T-helper 1 cell treated with Interleukin-12 subunit alpha and Interleukin-12 subunit beta and Interleukin-4 antibody, amounts not matched to agents 30 μg/mL and 1 μg/mL, for 36 hours (primary cell): ENCODE measurements around the gene SPAG5.
"Not testable (repeated sequence)": the region's sequence is repeated elsewhere in the genome, so short reads cannot be mapped to it uniquely, and the experiment has no call there.

Source experiments
- H3K27ac Mint-ChIP-seq: one replicate; pipeline ENCODE4 v1.8.0; 2021; ENCODE audit warnings: mild to moderate bottlenecking, mixed read lengths
- H3K27me3 Mint-ChIP-seq: one replicate; pipeline ENCODE4 v1.8.0; 2021; ENCODE audit warnings: low read depth, mixed read lengths
- H3K36me3 Mint-ChIP-seq: one replicate; pipeline ENCODE4 v1.8.0; 2021; ENCODE audit warnings: low read depth, mixed read lengths
- H3K4me1 Mint-ChIP-seq: one replicate; pipeline ENCODE4 v1.8.0; 2021; ENCODE audit warnings: low read depth, mixed read lengths
- H3K4me3 Mint-ChIP-seq: one replicate; pipeline ENCODE4 v1.8.0; 2021; ENCODE audit warnings: mild to moderate bottlenecking, moderate library complexity, mixed read lengths
- H3K9me3 Mint-ChIP-seq: one replicate; pipeline ENCODE4 v1.8.0; 2021; ENCODE audit warnings: mixed read lengths

Gene SPAG5

DNA sequence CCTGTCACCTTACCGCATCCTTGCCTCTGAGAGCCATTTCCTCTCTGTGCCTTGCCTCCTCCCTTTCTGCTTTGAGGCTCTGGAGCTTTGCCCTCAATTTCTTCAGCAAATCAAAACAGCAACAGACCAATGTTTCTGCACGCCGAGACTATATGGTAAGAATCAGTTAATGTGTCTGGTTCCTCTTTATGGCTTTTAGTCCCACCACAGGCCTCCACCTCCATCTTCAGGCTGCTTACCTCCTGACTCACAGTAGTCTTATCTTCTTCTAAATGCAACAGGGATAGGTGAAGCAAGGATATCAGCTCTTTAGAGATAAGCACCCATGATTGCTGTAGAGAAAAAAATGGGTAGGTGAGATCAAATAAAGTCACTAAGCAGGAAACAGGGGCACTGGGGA is 13.0 kb downstream of the SPAG5 start:
- H3K36me3 Mint-ChIP-seq: peaks cover 21% of the 10 kb centered on the region
- H3K4me3 Mint-ChIP-seq: no peak overlapping the region
- peaks cover 3% of the 10 kb centered on the region for H3K4me1 Mint-ChIP-seq
- H3K9me3 Mint-ChIP-seq: no peaks in the 10 kb centered on the region
- H3K27ac Mint-ChIP-seq: no peak overlapping the region
- no peaks in the 10 kb centered on the region for H3K27me3 Mint-ChIP-seq

DNA sequence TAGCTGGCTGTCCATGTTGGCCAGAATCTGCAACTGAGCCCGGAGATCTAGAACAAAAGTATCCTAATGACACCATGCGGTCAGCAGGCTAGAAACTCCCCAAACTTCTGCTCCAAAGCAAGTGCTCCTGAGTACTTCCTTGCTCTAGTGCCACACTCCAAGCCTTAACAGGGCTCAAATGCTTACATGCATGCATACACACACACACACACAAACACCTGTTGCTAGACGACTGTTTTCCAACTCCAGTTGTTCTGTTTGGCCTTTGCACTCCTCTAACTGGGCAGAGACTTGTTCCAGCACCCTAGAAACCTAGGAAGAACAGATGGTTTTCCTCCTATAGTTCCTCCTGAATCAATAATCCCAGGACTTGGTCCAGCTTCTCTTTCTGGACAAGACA is 14.4 kb downstream of the SPAG5 start:
- Mint-ChIP-seq H3K4me3 (no peak overlapping the region), H3K27ac (no peak overlapping the region), H3K36me3 (peaks cover 28% of the 10 kb centered on the region), H3K4me1 (peaks cover 15% of the 10 kb centered on the region), H3K9me3 (no peaks in the 10 kb centered on the region), H3K27me3 (no peaks in the 10 kb centered on the region)

DNA sequence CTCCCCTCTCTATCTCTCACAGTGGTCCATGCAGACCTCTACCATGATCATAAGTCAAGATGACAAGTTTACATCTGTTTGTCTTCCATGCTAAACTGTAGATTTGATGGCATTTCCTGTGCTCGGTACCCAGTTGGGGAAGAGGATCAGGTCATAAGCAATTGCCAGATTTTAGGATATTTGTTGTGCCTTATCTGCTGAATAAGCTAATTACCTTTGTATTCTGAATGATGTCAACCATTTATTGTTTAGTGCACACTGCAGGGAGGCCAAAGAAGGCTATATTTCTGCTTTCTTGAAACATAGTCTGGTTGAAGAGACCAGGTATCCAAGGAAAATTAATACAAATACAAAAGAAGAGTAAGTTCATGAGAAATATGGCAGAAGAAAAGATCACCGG is 16.3 kb downstream of the SPAG5 start:
- Mint-ChIP-seq H3K27me3 (no peaks in the 10 kb centered on the region), H3K4me3 (no peak overlapping the region), H3K36me3 (peaks cover 24% of the 10 kb centered on the region), H3K27ac (no peak overlapping the region), H3K4me1 (peaks cover 21% of the 10 kb centered on the region), H3K9me3 (no peaks in the 10 kb centered on the region)

DNA sequence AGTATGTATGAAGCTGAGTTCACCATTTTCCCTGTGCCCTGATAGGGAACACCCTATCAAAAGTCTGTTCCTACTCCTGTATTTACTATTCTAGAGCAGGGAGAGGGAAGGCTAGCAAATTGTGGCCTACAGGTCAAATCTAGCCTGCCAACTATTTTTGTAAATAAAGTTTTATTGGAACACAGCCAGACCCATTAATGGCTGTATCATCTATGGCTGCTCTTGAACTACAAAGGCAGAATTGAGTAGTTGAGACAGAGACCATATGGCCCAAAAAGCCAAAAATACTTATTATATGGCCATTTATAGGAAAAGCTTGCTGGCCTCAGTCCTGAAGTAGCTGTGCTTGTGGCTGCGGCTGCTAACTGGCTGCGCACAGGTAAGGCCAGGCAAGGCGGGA is 17.9 kb downstream of the SPAG5 start:
- Mint-ChIP-seq H3K9me3 (no peaks in the 10 kb centered on the region), H3K4me1 (peaks cover 33% of the 10 kb centered on the region), H3K27ac (peak overlapping the region; percentile 56), H3K27me3 (no peaks in the 10 kb centered on the region), H3K36me3 (peaks cover 31% of the 10 kb centered on the region), H3K4me3 (no peak overlapping the region)

DNA sequence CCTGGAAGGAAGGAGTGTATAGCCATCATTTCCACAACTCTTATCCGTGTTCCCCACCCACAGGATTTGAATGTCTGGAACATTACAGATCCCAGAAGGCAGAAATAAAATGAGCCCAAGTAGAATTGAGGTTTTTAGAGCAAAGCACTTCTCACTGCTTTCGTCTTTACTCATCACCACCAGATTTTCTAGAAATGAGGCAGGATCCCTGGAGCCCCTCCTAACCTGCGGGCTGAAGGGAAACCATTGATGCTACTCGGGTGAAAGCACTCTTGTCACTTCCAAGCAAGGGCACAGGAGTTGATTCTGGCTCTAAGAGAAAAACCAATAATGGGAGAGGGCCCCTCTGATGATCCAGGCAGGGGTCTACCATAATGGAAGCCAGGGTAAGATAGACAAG is 19.3 kb downstream of the SPAG5 start:
- Mint-ChIP-seq H3K9me3 (no peaks in the 10 kb centered on the region), H3K4me1 (peaks cover 39% of the 10 kb centered on the region), H3K36me3 (peaks cover 27% of the 10 kb centered on the region), H3K27ac (peak overlapping the region; percentile 86), H3K4me3 (peak overlapping the region; percentile 38), H3K27me3 (no peaks in the 10 kb centered on the region)

DNA sequence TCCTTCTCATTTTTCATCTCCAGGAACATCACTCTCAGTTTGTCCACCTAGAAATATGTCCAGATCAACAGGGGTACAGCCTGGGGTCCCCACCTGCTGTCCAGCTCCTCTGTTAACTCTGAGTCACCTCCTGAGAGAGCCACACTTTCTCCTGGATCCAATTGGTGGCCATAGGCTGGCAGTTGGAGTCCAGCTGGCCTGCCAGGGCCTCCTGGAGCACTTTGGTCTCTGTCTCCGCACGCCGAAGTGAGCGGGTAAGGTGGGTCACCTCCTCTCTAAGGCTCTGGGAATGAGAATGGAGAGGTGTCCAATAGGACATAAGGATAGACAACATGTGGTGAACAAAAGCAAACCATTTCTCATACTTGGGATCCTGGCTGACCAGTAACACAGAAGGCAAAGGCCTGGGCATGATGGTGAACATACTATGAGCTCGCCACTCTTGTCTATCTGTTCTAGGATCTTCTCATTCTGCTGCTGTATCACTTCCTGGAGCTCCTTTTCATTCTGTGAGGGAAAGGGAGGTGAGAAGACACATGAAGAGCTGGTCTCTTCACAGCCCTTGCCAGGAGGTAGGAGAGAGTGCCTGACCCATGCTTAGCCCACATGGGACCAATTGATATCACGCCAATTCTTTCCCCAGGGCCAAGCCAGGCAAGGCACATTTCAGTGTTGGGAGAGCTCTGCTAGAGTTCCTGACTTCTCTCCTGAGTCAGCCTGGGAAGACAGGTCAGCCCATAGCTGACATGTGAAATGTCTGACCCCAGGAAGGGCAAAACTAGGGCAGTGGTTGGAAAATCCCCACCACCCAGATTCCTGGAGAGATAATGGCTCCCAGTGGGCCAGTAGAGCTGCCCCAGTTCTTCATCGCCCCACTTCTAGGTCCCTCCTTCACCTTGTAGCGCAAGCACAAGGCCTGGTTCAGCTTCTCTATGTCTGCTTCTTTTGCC is 20.3 kb downstream of the SPAG5 start:
- Mint-ChIP-seq H3K4me1 (peaks cover 42% of the 10 kb centered on the region), H3K9me3 (no peaks in the 10 kb centered on the region), H3K4me3 (peak overlapping the region; percentile 38), H3K36me3 (peaks cover 32% of the 10 kb centered on the region), H3K27me3 (no peaks in the 10 kb centered on the region), H3K27ac (peak overlapping the region; percentile 86)

DNA sequence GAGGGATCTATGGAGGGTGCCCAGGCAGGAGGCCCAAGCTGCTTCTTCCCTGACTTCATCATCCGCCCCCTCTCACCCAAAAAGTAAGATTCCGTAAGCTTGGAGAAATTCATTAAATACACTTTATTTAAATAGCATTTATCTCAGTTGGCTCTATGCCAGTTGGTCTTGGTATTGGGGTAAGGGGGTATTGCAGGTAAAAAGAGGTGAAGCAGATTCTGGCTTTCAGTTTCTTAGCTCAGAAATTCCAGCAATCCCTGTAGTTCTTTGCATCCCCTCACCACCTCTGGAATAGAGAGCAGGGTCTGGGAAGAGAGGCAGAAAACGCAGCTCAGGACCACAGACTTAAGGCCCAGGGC is 21.4 kb downstream of the SPAG5 start:
- peaks cover 52% of the 10 kb centered on the region for H3K4me1 Mint-ChIP-seq
- H3K27ac Mint-ChIP-seq: peak overlapping the region; percentile 87
- H3K36me3 Mint-ChIP-seq: peaks cover 40% of the 10 kb centered on the region

DNA sequence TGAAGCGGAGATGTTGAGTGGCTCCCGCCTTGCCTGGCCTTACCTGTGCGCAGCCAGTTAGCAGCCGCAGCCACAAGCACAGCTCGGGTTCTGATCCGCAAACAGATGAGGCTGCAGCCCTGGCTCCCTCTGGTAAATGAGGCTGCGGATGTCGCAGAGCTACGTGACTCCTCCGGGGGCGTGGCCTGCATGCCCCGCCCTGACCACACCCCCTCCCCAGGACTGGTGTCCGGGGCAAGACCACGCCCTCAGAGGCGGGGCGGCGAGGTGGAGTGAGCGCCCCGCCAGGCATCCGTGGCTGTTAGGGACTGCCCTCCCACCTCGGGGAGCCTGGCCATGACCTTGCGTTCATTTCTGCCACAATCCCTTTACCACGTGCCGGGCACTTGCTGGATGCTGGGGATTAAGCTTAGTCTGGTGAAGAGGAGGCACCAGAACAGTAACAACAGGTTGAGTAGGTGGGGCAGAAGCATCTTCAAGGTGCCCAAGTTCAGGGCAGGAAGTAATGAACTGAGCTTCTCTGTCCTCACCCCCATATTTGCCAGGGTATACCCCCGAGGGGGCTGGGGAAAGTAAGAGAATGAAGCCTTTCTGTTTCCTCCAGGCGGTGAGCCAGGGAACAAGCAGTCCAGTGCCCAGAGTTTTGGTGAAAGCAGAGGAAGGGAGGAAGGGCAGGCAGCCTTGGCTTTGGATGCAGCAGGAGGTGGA is 21.9 kb downstream of the SPAG5 start, which contains the start of gene ALDOC:
Gene ALDOC, minus strand, starts transcription at position 138 of the 708 bp plus-strand sequence. CDS start 1,363 bp downstream, outside the sequence.
- no peaks in the 10 kb centered on the region for H3K27me3 Mint-ChIP-seq
- peak within 1 kb of the TSS; percentile 96 for H3K4me3 Mint-ChIP-seq
- peaks cover 40% of the 10 kb centered on the region for H3K36me3 Mint-ChIP-seq
- peak within 1 kb of the TSS; percentile 87 for H3K27ac Mint-ChIP-seq
- H3K9me3 Mint-ChIP-seq: no peaks in the 10 kb centered on the region
- H3K4me1 Mint-ChIP-seq: peaks cover 57% of the 10 kb centered on the region

More for the DNA sequence above, 21.4 kb downstream of the SPAG5 start:
- Mint-ChIP-seq H3K27me3 (no peaks in the 10 kb centered on the region), H3K9me3 (no peaks in the 10 kb centered on the region), H3K4me3 (no peak overlapping the region)

DNA sequence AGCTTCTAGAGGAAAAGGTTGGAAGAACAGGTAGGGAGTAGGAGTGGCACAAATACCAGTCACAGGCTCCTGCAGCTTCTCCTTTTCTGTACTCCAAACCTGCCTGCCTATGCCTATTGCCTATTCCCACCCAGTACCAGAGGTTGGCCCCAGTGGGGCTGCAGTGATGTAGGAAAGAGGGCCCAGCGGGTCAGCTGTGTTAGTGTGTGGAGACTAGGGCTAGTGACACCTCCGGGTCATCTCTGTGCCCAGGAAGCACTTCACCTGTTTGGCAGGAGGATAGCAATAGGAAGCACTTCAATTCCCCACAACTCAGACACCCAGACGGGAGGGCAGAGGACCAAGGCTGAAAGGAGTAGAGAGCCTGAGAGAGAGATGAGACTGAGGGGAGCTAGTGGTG is 22.8 kb downstream of the SPAG5 start:
- peak overlapping the region; percentile 87 for H3K27ac Mint-ChIP-seq
- not testable (repeated sequence) for H3K27me3 Mint-ChIP-seq, H3K9me3 Mint-ChIP-seq
- H3K4me1 Mint-ChIP-seq: peaks cover 58% of the 10 kb centered on the region
- H3K4me3 Mint-ChIP-seq: peak overlapping the region; percentile 96
- H3K36me3 Mint-ChIP-seq: peaks cover 40% of the 10 kb centered on the region

DNA sequence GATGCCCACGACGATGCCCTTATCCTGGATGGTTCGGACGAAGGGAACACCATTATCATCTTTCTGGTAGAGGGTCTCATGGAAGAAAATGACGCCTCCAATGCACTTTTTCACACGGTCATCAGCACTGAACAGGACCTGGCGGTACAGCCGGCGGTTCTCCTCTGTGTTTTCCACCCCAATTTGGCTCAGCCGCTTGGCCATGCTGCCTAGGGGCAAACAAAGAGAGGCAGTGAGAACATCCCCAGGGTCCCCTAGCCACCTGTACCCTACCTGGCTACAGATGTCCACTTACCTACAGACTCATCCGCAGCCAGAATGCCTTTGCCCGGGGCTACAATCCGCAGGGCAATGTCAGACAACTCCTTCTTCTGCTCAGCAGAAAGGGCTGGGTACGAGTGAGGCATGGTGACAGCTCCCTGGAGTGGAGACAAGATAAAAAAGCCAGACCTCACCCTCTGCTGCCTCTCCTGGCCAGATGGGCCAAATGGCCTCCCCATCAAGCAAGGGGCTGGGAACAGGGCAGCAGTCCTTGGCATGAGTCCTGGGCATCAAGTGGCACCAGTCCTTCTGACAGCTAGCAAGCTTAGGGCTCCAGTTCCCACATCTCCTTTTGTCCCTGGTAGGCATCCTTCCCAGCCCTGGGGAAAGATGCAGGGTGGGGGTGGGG is 23.6 kb downstream of the SPAG5 start:
- Mint-ChIP-seq H3K9me3 (no peaks in the 10 kb centered on the region), H3K4me3 (peak overlapping the region; percentile 96), H3K27me3 (no peaks in the 10 kb centered on the region), H3K36me3 (peaks cover 38% of the 10 kb centered on the region), H3K4me1 (peaks cover 54% of the 10 kb centered on the region), H3K27ac (no peak overlapping the region)

DNA sequence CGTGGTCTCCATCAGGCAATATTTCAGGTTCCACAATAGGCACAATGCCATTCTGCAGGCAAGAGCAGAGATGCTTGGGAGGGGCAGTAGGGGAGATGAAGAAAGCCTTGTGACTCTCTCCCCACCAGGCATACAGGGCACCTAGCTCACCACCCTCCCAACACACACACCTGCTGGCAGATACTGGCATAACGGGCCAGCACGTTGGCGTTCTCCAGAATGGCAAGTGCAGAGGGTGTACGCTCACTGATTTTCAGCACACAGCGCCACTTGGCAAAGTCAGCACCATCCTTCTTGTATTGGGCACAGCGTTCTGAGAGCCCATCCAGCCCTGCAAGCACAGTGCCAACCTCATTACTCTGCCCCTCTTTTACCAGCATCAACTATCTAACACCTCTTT is 24.3 kb downstream of the SPAG5 start:
- H3K4me3 Mint-ChIP-seq: peak overlapping the region; percentile 10
- peaks cover 54% of the 10 kb centered on the region for H3K4me1 Mint-ChIP-seq
- H3K27ac Mint-ChIP-seq: peak overlapping the region; percentile 9
- H3K36me3 Mint-ChIP-seq: peaks cover 36% of the 10 kb centered on the region
- no peaks in the 10 kb centered on the region for H3K9me3 Mint-ChIP-seq
- no peaks in the 10 kb centered on the region for H3K27me3 Mint-ChIP-seq

DNA sequence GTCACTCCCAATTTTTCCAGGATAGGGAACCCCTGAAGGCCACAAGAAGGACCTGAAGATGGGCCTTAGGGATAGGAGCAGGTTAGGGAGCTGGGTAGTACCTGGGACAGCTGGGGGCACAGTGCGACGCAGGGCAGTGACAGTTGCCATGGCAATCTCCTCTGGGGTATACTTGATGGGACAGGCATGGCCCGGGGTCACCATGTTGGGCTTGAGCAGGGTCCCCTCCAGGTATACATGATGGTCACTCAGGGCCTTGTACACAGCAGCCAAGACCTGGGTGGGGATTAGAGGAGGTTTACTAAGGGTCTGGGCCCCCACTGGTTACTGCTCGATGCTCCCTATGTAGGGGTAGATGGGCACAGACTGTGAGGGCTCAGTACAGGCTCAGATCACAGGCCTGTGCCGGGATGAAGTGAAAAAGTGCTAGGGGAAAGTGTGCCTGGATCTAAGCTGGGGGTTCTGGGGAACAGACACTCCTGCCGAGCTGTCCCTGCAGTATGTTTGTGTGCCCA is 24.8 kb downstream of the SPAG5 start:
- H3K36me3 Mint-ChIP-seq: peaks cover 31% of the 10 kb centered on the region

DNA sequence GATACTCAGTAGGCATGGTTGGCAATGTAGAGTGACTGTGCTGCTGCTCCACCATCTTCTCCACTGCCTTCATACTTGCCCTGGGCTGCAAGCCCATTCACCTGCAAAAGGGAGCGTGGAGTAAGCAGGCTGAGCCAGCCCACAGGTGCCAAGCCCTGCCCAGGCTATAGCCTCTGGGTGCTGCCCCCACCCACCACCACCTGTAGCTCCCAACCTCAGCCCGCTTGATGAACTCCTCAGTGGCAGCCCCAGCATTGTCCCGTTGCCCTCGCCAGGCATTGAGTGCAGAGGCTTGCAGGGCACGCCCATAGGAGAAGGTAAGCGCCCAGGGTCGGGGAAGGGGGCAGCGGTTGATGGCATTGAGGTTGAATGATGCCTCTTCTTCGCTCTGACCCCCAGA is 25.3 kb downstream of the SPAG5 start:
- H3K27me3 Mint-ChIP-seq: no peaks in the 10 kb centered on the region
- no peak overlapping the region for H3K4me3 Mint-ChIP-seq
- H3K27ac Mint-ChIP-seq: no peak overlapping the region
- H3K9me3 Mint-ChIP-seq: no peaks in the 10 kb centered on the region
- H3K4me1 Mint-ChIP-seq: peaks cover 49% of the 10 kb centered on the region
- H3K36me3 Mint-ChIP-seq: peaks cover 30% of the 10 kb centered on the region

More for the DNA sequence above, 24.8 kb downstream of the SPAG5 start:
- Mint-ChIP-seq H3K27ac (peak overlapping the region; percentile 9), H3K9me3 (no peaks in the 10 kb centered on the region), H3K27me3 (no peaks in the 10 kb centered on the region), H3K4me1 (peaks cover 51% of the 10 kb centered on the region), H3K4me3 (no peak overlapping the region)

DNA sequence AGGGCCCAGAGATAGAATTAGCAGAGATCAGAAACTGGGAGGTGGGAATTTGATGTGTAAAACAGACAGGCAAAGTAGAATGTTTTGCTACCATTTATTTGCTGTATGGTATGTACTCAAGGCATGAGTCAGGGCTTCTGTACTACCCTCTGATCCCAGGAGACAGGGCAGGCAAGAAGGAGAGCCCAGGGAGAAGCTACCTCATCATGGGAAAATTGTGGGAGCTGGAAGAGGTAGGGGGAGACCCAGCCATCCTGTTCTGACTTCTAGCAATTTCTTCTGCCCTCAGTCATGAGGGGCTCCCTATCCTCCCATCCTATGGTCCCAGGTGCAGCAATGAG is 25.8 kb downstream of the SPAG5 start:
- no peaks in the 10 kb centered on the region for H3K9me3 Mint-ChIP-seq
- peaks cover 34% of the 10 kb centered on the region for H3K36me3 Mint-ChIP-seq
- peaks cover 51% of the 10 kb centered on the region for H3K4me1 Mint-ChIP-seq
- no peaks in the 10 kb centered on the region for H3K27me3 Mint-ChIP-seq
- peak overlapping the region; percentile 58 for H3K27ac Mint-ChIP-seq
- H3K4me3 Mint-ChIP-seq: no peak overlapping the region
